MM.1S (cell line): ENCODE measurements around the gene NSUN3.

Source experiments
- CTCF ChIP-seq: fragments of 300-600 bp; sonication (generic); IDR thresholded peaks from 2 replicates; pipeline ENCODE4 v1.5.1; 2016; ENCODE audit warnings: antibody characterized with exemption, low read length, mixed read lengths
- EZH2 ChIP-seq: fragments of 300-600 bp; sonication (generic); optimal IDR thresholded peaks from 2 replicates; pipeline ENCODE3; 2017; ENCODE audit warnings: low read depth, mild to moderate bottlenecking, antibody characterized with exemption, low read length, mixed read lengths
- EZH2phosphoT487 ChIP-seq: fragments of 300-600 bp; sonication (generic); IDR thresholded peaks from 2 replicates; pipeline ENCODE4 v1.6.1; 2018; ENCODE audit warnings: antibody characterized with exemption, low read length

- peak; percentile 37 for TF ChIP-seq CTCF
- no peak for TF ChIP-seq EZH2phosphoT487
- TF ChIP-seq EZH2, result no peak
Measured at GRCh38 chr3:94036909-94037507, 25.9 kb upstream of the NSUN3 start.
